Thyroid gland (tissue), 4 donors: ENCODE measurements around the gene ZNF436. TPM values are rescaled to one million over a fixed set of nuclear protein-coding genes. Genes with fewer than 3 reads are reported as not detected.
A peak's percentile ranks its signal among the peaks of the same experiment; 100 is the strongest.

Source experiments
- DNase-seq, 2 donors: peaks; one replicate each; pipeline ENCODE4 v3.0.0-alpha.2; 2019
- H3K27ac ChIP-seq, 3 donors: fragments of 200-600 bp; sonication (generic); 1 replicate in 2 of 3; 2 replicates in 1 of 3; pipeline ENCODE4 v1.5.1; 2016 to 2019; ENCODE audit warnings: mild to moderate bottlenecking in 1 of 3, moderate library complexity in 1 of 3
- H3K27me3 ChIP-seq: fragments of 200-600 bp; sonication (generic); one replicate; pipeline ENCODE4 v1.5.1; 2019
- H3K36me3 ChIP-seq, 2 donors: fragments of 200-600 bp; sonication (generic); one replicate each; pipeline ENCODE4 v1.5.1; 2016 to 2019
- H3K4me1 ChIP-seq, 2 donors: fragments of 200-600 bp; sonication (generic); one replicate each; pipeline ENCODE4 v1.5.1; 2017 to 2019
- H3K4me3 ChIP-seq, 3 donors: fragments of 200-600 bp; sonication (generic); replicated peaks in 1 of 3; 1 replicate in 2 of 3; 2 replicates in 1 of 3; pipeline ENCODE4 v1.5.1; 2016; ENCODE audit warnings: mild to moderate bottlenecking in 1 of 3
- H3K9me3 ChIP-seq: fragments of 200-600 bp; sonication (generic); one replicate; pipeline ENCODE4 v1.5.1; 2017
- POLR2A ChIP-seq, 2 donors: fragments of 450-650 bp; IDR thresholded peaks; one replicate each; pipeline ENCODE4 v1.6.1; 2017; ENCODE audit warnings: antibody characterized with exemption in 2 of 2, mild to moderate bottlenecking in 2 of 2, moderate library complexity in 1 of 2
- WGBS, 2 donors: methylation state at CpG; one replicate each; pipeline ENCODE4 v1.1.5; 2017; 5-methylcytosine and 5-hydroxymethylcytosine counted together
- intact Hi-C: fragments of 100-400 bp; cut with DNase I; formaldehyde crosslinking; loops from one replicate; pipeline ENCODE4 v1.15.1; 2023
- total RNA-seq, 4 donors: library from RNA; depleted of rRNA; stranded (reverse); fragments of >200 nt; gene quantifications; one replicate each; pipeline ENCODE4 v1.2.3, GENCODE V29; 2016
- TF ChIP-seq, protein P1 (sequence below), 6 experiments: fragments of 200-600 bp in 3 of 6; fragments of 450-650 bp in 3 of 6; sonication (generic) in 3 of 6; IDR thresholded peaks; one replicate each; pipeline ENCODE4 v1.5.1; 2016 to 2019; ENCODE audit warnings: antibody characterized with exemption in 6 of 6, mild to moderate bottlenecking in 2 of 6, inconsistent platforms in 1 of 6, moderate library complexity in 1 of 6

Gene ZNF436
- total RNA-seq, 4 donors from 2014 or later, result 22.0 to 44.0 (median 31.1) TPM

DNA sequence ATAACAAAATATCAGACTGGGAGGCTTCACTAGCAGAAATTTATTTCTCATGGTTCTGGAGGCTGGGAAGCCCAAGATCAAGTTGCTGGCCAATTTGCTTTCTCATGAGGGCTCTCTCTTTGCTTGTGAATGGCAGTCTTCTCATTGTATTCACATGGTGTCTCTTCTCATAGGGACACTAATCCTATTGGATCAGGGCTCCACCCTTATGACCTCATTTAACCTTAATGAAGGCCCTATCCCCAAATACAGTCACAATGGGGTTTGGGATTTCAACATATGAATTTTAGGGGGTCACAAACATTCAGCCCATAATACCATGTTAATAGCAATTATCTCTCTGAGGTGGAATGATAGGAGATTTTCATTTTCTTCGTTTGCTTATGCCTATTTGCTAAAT, 29.6 kb upstream of the ZNF436 start:
- 95 to 98% methylated on average over 1 of the region's 1 CpG for WGBS, 2 donors

DNA sequence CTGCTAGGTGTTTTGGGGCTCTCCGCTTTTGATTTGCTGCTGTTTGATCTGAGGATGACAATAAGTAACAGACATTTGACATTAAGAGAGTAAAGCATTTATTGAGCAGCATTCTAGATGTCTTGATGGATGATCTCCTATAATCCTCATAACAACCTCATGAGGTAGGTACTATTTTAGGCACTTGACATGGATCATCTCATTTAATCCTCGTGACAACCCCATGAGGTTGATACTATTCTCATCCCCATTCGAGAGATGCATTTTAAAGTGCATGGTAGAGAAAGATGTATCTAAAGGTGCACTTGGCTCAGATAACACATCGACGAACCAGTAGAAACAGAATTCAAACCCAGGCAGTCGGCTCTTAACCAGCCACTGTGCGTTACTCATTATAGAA, 28.3 kb upstream of the ZNF436 start:
- intact Hi-C loops, result no loop called here
- Histone ChIP-seq H3K27ac (no peak overlapping the region), H3K36me3 (no peaks in the 10 kb centered on the region), H3K9me3 (no peaks in the 10 kb centered on the region), H3K27me3 (no peaks in the 10 kb centered on the region), H3K4me3 (no peak overlapping the region), H3K4me1 (peaks cover 0 to 31% of the 10 kb centered on the region in 2 donors)
- DNase-seq, result no peak
- 96 to 98% methylated on average over 7 of the region's 7 CpGs for WGBS, 2 donors
- TF ChIP-seq POLR2A (IDR thresholded peaks at IDR 0.05), result no peak
- TF ChIP-seq, protein P1, sequence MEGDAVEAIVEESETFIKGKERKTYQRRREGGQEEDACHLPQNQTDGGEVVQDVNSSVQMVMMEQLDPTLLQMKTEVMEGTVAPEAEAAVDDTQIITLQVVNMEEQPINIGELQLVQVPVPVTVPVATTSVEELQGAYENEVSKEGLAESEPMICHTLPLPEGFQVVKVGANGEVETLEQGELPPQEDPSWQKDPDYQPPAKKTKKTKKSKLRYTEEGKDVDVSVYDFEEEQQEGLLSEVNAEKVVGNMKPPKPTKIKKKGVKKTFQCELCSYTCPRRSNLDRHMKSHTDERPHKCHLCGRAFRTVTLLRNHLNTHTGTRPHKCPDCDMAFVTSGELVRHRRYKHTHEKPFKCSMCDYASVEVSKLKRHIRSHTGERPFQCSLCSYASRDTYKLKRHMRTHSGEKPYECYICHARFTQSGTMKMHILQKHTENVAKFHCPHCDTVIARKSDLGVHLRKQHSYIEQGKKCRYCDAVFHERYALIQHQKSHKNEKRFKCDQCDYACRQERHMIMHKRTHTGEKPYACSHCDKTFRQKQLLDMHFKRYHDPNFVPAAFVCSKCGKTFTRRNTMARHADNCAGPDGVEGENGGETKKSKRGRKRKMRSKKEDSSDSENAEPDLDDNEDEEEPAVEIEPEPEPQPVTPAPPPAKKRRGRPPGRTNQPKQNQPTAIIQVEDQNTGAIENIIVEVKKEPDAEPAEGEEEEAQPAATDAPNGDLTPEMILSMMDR (IDR thresholded peaks at IDR 0.05), result no peak

More for the DNA sequence above, 29.6 kb upstream of the ZNF436 start:
- intact Hi-C loops, result no loop called here
- no peak for DNase-seq
- Histone ChIP-seq H3K36me3 (no peaks in the 10 kb centered on the region), H3K9me3 (no peaks in the 10 kb centered on the region), H3K27ac (no peak overlapping the region), H3K27me3 (no peaks in the 10 kb centered on the region), H3K4me1 (peaks cover 5 to 37% of the 10 kb centered on the region in 2 donors), H3K4me3 (no peak overlapping the region)
- TF ChIP-seq, protein P1 (IDR thresholded peaks at IDR 0.05), result no peak
- no peak for TF ChIP-seq POLR2A (IDR thresholded peaks at IDR 0.05)

DNA sequence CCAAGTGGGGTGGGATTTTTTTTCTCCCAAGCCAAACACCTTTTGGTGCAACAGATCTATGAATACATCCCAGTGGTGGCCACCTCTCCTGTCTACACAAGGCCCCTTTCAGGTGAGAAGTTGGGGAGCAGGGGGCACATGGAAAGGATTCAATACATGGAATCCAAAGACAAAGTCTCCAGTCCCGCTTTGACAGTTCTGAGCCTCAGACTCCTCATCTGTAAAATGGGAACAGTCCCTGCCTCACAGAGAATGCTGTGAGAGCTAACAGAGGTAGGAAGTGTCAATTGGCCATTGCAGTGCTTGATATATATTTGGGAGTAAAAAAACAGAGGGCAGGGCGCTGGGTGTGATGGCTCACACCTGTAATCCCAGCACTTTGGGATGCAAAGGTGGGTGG, 26.7 kb upstream of the ZNF436 start:
- 93 to 100% methylated on average over 2 of the region's 2 CpGs for WGBS, 2 donors

DNA sequence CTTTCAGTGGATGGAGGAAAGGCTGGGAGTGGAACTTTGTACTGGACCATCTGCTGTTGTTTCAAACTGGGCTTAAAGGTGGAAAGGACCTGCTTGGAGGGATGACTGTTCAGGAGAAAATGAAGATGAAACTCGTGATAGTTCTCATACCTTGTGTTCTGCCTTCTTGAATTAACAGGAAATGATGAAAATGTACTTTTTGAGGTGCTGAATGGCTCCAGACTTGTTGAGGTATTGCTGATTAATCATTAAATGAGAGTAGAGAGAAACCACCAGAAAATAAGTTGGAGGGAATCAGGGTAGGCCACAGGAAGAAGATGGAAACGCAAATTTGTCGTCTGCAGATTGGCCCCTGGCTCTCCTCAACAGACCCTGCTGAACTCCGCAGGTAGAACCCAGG, 26.2 kb upstream of the ZNF436 start:
- no peak for DNase-seq
- TF ChIP-seq, protein P1 (IDR thresholded peaks at IDR 0.05), result no peak
- no peak for TF ChIP-seq POLR2A (IDR thresholded peaks at IDR 0.05)
- no peaks in the 10 kb centered on the region for H3K9me3 ChIP-seq
- intact Hi-C loops, result no loop called here
- WGBS, 2 donors, result 91% methylated on average over 4 of the region's 4 CpGs
- no peaks in the 10 kb centered on the region for H3K36me3 ChIP-seq
- H3K27me3 ChIP-seq, result no peaks in the 10 kb centered on the region
- H3K4me3 ChIP-seq, result no peak overlapping the region
- H3K4me1 ChIP-seq, result peaks cover 0 to 26% of the 10 kb centered on the region in 2 donors
- H3K27ac ChIP-seq, result peak overlapping the region in 1 of 3 donors; percentile 81

More for the DNA sequence above, 26.7 kb upstream of the ZNF436 start:
- peak overlapping the region in 1 of 3 donors; percentile 81 for H3K27ac ChIP-seq
- TF ChIP-seq POLR2A (IDR thresholded peaks at IDR 0.05), result no peak
- TF ChIP-seq, protein P1 (IDR thresholded peaks at IDR 0.05), result no peak
- peaks cover 0 to 29% of the 10 kb centered on the region in 2 donors for H3K4me1 ChIP-seq
- H3K27me3 ChIP-seq, result no peaks in the 10 kb centered on the region
- H3K36me3 ChIP-seq, result no peaks in the 10 kb centered on the region
- intact Hi-C loops, result no loop called here
- no peaks in the 10 kb centered on the region for H3K9me3 ChIP-seq
- no peak overlapping the region for H3K4me3 ChIP-seq
- DNase-seq, result no peak

DNA sequence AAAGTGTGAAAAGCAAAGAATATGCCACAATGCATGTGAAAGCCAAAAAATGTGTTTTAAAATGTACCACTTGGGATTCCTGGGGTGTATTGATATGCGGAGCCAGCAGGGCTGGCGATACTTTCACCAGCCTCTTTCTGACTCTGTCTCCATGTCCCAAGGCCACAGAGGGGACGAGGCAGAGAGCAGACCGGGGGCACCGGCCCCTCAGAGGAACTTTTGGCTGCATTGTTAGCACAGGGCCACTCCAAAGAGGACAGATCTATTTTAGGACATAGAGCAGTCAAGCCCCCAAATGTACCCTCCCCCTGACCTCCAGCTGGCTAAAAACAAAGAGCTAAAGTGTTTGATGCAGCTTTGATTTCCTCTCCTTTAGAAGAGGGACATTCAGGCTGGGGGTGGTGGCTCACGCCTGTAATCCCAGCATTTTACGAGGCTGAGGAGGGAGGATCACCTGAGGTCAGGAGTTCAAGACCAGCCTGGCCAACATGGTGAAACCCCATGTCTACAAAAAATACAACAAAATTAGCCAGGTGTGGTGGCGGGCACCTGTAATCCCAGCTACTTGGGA, 25.6 kb upstream of the ZNF436 start:
- Histone ChIP-seq H3K27ac (peak overlapping the region; percentile 33 to 81 (median 59)), H3K27me3 (no peaks in the 10 kb centered on the region), H3K4me1 (peaks cover 0 to 22% of the 10 kb centered on the region in 2 donors), H3K4me3 (no peak overlapping the region), H3K9me3 (no peaks in the 10 kb centered on the region), H3K36me3 (no peaks in the 10 kb centered on the region)
- no peak for DNase-seq
- TF ChIP-seq POLR2A (IDR thresholded peaks at IDR 0.05), result no peak
- TF ChIP-seq, protein P1 (IDR thresholded peaks at IDR 0.05), result no peak
- intact Hi-C loops, result no loop called here
- 52 to 62% methylated on average over 8 of the region's 8 CpGs for WGBS, 2 donors
